ENCODE results near the gene CHMP4A. TPM values are rescaled to one million over a fixed set of nuclear protein-coding genes. Genes with fewer than 3 reads are reported as not detected.
A peak's percentile ranks its signal among the peaks of the same experiment; 100 is the strongest.

The CHMP4A gene
- total and polyA plus RNA-seq, 2 of the 13 experiments (the other 11 are each of a cell fraction or from before 2014, with no cell fraction given): 83.6 to 113 TPM

DNA sequence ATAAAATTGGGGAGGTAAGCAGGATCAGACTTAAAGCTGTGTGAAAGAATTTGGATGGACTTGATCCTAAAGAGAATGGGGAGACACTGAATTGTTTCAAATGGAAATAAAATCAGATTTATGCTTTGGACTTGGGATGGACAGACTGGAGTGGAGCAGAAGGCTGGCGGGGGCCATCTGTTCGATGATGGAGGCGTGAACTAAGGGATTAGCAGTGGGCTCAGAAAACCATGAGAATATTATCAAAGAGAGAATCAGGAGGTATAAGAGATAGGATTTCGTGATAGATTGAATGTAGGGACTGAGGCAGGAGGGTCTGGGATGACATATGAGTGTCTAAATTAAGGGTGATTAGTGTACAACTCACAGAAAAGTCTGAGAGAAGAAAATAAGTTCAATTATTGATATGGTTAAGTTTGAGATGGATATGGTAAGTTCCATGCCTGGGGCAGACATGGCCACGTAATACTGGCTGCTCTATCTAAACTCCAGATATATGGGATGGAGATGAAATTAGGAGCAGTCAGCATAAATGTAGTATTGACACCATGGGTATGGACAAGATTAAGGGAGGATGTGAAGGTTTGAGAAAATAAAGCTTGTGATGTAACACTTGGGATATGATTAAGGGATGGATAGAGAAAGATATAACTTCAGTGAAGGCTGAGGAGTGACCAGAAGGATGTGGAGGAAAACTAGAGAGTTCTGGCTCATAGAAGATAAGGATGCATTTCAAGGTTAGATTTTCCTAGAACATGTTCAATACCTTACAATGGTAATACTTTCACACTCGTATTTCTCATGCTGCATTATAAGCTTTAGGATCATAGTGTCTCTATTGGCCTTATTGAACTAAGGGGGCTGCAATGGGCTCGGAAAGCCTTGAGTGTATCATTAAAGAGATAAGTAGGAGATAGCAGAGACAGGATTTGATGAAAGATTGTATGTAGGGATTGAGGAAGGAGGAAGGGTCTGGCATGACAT is 8.8 kb downstream of the CHMP4A start (continued):
- TF ChIP-seq, protein P1, sequence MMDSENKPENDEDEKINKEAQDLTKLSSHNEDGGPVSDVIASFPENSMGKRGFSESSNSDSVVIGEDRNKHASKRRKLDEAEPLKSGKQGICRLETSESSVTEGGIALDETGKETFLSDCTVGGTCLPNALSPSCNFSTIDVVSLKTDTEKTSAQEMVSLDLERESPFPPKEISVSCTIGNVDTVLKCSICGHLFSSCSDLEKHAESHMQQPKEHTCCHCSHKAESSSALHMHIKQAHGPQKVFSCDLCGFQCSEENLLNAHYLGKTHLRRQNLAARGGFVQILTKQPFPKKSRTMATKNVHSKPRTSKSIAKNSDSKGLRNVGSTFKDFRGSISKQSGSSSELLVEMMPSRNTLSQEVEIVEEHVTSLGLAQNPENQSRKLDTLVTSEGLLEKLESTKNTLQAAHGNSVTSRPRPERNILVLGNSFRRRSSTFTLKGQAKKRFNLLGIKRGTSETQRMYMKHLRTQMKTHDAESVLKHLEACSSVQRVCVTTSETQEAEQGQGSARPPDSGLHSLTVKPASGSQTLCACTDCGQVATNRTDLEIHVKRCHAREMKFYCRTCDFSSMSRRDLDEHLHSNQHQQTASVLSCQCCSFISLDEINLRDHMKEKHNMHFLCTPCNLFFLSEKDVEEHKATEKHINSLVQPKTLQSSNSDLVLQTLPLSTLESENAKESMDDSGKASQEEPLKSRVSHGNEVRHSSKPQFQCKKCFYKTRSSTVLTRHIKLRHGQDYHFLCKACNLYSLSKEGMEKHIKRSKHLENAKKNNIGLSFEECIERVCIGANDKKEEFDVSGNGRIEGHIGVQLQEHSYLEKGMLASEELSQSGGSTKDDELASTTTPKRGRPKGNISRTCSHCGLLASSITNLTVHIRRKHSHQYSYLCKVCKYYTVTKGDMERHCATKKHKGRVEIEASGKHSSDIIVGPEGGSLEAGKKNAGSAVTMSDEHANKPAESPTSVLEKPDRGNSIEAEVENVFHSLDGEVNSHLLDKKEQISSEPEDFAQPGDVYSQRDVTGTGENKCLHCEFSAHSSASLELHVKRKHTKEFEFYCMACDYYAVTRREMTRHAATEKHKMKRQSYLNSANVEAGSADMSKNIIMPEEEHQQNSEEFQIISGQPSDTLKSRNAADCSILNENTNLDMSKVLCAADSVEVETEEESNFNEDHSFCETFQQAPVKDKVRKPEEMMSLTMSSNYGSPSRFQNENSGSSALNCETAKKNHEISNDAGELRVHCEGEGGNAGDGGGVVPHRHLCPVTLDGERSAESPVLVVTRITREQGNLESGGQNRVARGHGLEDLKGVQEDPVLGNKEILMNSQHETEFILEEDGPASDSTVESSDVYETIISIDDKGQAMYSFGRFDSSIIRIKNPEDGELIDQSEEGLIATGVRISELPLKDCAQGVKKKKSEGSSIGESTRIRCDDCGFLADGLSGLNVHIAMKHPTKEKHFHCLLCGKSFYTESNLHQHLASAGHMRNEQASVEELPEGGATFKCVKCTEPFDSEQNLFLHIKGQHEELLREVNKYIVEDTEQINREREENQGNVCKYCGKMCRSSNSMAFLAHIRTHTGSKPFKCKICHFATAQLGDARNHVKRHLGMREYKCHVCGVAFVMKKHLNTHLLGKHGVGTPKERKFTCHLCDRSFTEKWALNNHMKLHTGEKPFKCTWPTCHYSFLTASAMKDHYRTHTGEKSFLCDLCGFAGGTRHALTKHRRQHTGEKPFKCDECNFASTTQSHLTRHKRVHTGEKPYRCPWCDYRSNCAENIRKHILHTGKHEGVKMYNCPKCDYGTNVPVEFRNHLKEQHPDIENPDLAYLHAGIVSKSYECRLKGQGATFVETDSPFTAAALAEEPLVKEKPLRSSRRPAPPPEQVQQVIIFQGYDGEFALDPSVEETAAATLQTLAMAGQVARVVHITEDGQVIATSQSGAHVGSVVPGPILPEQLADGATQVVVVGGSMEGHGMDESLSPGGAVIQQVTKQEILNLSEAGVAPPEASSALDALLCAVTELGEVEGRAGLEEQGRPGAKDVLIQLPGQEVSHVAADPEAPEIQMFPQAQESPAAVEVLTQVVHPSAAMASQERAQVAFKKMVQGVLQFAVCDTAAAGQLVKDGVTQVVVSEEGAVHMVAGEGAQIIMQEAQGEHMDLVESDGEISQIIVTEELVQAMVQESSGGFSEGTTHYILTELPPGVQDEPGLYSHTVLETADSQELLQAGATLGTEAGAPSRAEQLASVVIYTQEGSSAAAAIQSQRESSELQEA (CRISPR knock-in tag; IDR thresholded peaks at IDR 0.05; ENCODE audit: not compliant biosample characterization): no peak
- TF ChIP-seq JUNB (CRISPR knock-in tag; IDR thresholded peaks at IDR 0.05; ENCODE audit: borderline replicate concordance) (peak; percentile 37; the same call in 1 of the 2 replicates), RBM22 (optimal IDR thresholded peaks at IDR 0.05; ENCODE audit: low read length) (peak; percentile 58)

Data from HepG2 (cell line).